HepG2 (cell line): Measurements from ENCODE around the gene ZFP36. TPM values are rescaled to one million over a fixed set of nuclear protein-coding genes. Genes with fewer than 3 reads are reported as not detected.

ENCODE experiments used
- ATAC-seq: fragments of 200-7000 bp; cut with Tn5 transposase; 3 replicates; pipeline ENCODE4 v1.9.1; 2020; ENCODE audit warnings: mild to moderate bottlenecking, moderate library complexity
- BruUV-seq: library from RNA; stranded (reverse); fragments of 400-500 nt; replicated peaks from 2 replicates; lab custom pipeline; 2021; lab: Mats Ljungman, UMichigan
- CTCF ChIA-PET: fragments of 300-600 bp; formaldehyde crosslinking; extraction: SDS; loops from one replicate; lab custom pipeline; 2021; ENCODE audit warnings: low total read pairs, inconsistent platforms, low intra/inter-chr PET ratio; lab: Yijun Ruan, JAX
- POLR2A ChIA-PET: fragments of 350-600 bp; sonication (Branson Sonifier 250); formaldehyde crosslinking; loops from one replicate; lab custom pipeline; 2020; ENCODE audit warnings: antibody characterized with exemption, inconsistent platforms; lab: Yijun Ruan, JAX
- DNase-seq: peaks from one replicate; pipeline ENCODE4 v3.0.0-alpha.2; 2015; ENCODE audit warnings: low spot score
- FAIRE-seq: peaks from 3 replicates; lab custom pipeline; 2011; peaks lifted over from hg19 to GRCh38; lab: Jason Lieb, UNC
- H2AFZ ChIP-seq: one replicate; pipeline ENCODE4 v1.6.1; 2011; ENCODE audit warnings: low read length, inconsistent platforms
- H3K27ac ChIP-seq: fragments of 300-600 bp; 3 replicates; pipeline ENCODE4 v1.8.0; 2011; ENCODE audit warnings: mixed run types, mild to moderate bottlenecking, mixed read lengths, low read length, inconsistent platforms; ENCODE audit not compliant: insufficient read depth; ENCODE audit errors: extremely low read length
- H3K27me3 ChIP-seq, 2 experiments: fragments of 200-600 bp in 1 of 2; 2 replicates in 1 of 2; 3 replicates in 1 of 2; pipeline versions ENCODE4 v1.6.0 to v1.8.0; 2011; ENCODE audit warnings: low read length in 2 of 2, mild to moderate bottlenecking in 2 of 2, moderate library complexity in 2 of 2, inconsistent platforms in 1 of 2; ENCODE audit not compliant: insufficient read depth in 2 of 2, control insufficient read depth in 1 of 2
- H3K36me3 ChIP-seq, 2 experiments: fragments of 200-600 bp in 1 of 2; replicated peaks in 1 of 2; 2 replicates in 1 of 2; 3 replicates in 1 of 2; pipeline versions ENCODE4 v1.5.1 to v1.8.0; 2011; ENCODE audit warnings: low read length in 2 of 2, inconsistent platforms in 1 of 2; ENCODE audit not compliant: insufficient read depth in 2 of 2, control insufficient read depth in 1 of 2
- H3K4me1 ChIP-seq: 2 replicates; pipeline ENCODE4 v1.5.1; 2012; ENCODE audit warnings: low read length, inconsistent platforms; ENCODE audit not compliant: insufficient read depth
- H3K4me2 ChIP-seq: 2 replicates; pipeline ENCODE4 v1.6.0; 2011; ENCODE audit warnings: low read depth, low read length, inconsistent platforms
- H3K4me3 ChIP-seq, 3 experiments: fragments of 200-600 bp in 1 of 3; sonication (generic), shearing (Covaris generic) in 1 of 3; replicated peaks in 1 of 3; 2 replicates each; pipeline ENCODE4 v1.5.1; 2011 to 2016; ENCODE audit warnings: low read length in 3 of 3, inconsistent platforms in 2 of 3, low read depth in 2 of 3, mild to moderate bottlenecking in 2 of 3, control low read depth in 1 of 3, mixed read lengths in 1 of 3; ENCODE audit not compliant: insufficient read depth in 1 of 3
- H3K79me2 ChIP-seq: one replicate; pipeline ENCODE4 v1.6.1; 2011; ENCODE audit warnings: low read length, inconsistent platforms; ENCODE audit not compliant: insufficient read depth
- H3K9ac ChIP-seq: 2 replicates; pipeline ENCODE4 v1.6.0; 2011; ENCODE audit warnings: mild to moderate bottlenecking, low read depth, low read length, inconsistent platforms; ENCODE audit not compliant: insufficient read depth
- H3K9me3 ChIP-seq: 2 replicates; pipeline ENCODE4 v1.5.1; 2012; ENCODE audit warnings: mild to moderate bottlenecking, low read length
- H4K20me1 ChIP-seq: 2 replicates; pipeline ENCODE4 v1.6.0; 2011; ENCODE audit warnings: inconsistent platforms, mild to moderate bottlenecking, low read length, moderate library complexity; ENCODE audit not compliant: insufficient read depth
- EHMT2 ChIP-seq: fragments of 200-600 bp; sonication (generic); IDR thresholded peaks from 2 replicates; pipeline ENCODE4 v1.7.0; 2017; ENCODE audit warnings: antibody characterized with exemption, low read depth, low read length, borderline replicate concordance
- FOXA1 ChIP-seq, 2 experiments: fragments of 450-650 bp in 1 of 2; sonication (generic) in 1 of 2; formaldehyde crosslinking in 1 of 2; IDR thresholded peaks; 2 replicates each; pipeline versions ENCODE4 v1.4.0 to v1.6.1; 2016 to 2020; ENCODE audit warnings: missing genetic modification reagents in 1 of 2
- HDAC1 ChIP-seq: sonication (generic); formaldehyde crosslinking; IDR thresholded peaks from 2 replicates; pipeline ENCODE4 v1.5.1; 2020; ENCODE audit warnings: mild to moderate bottlenecking, missing genetic modification reagents
- HDAC2 ChIP-seq: sonication (generic); formaldehyde crosslinking; IDR thresholded peaks from 2 replicates; pipeline ENCODE4 v1.4.0; 2020; ENCODE audit warnings: missing genetic modification reagents
- KLF12 ChIP-seq: sonication (generic); formaldehyde crosslinking; IDR thresholded peaks from 2 replicates; pipeline ENCODE4 v1.4.0; 2020; ENCODE audit warnings: missing genetic modification reagents, borderline replicate concordance
- SRF ChIP-seq: IDR thresholded peaks from 2 replicates; pipeline ENCODE4 v1.6.1; 2011; ENCODE audit warnings: mild to moderate bottlenecking, low read depth, low read length, moderate library complexity
- ZC3H13 ChIP-seq: sonication (generic); formaldehyde crosslinking; IDR thresholded peaks from 2 replicates; pipeline ENCODE4 v1.8.1; 2023; ENCODE audit warnings: mild to moderate bottlenecking, missing genetic modification reagents, moderate library complexity
- ZMAT3 ChIP-seq: sonication (generic); formaldehyde crosslinking; conservative IDR thresholded peaks from 2 replicates; pipeline ENCODE4 v1.7.0; 2021; ENCODE audit warnings: missing genetic modification reagents
- ZNF101 ChIP-seq: sonication (generic); formaldehyde crosslinking; IDR thresholded peaks from 2 replicates; pipeline ENCODE4 v1.4.0; 2020; ENCODE audit warnings: mild to moderate bottlenecking, low read depth, missing genetic modification reagents, borderline replicate concordance
- ZNF274 ChIP-seq: sonication (generic); formaldehyde crosslinking; IDR thresholded peaks from 2 replicates; pipeline ENCODE4 v1.5.1; 2020; ENCODE audit warnings: mild to moderate bottlenecking, missing genetic modification reagents
- ZNF550 ChIP-seq: sonication (generic); formaldehyde crosslinking; IDR thresholded peaks from 2 replicates; pipeline ENCODE4 v1.4.0; 2020; ENCODE audit warnings: mild to moderate bottlenecking, missing genetic modification reagents, borderline replicate concordance
- ZNF616 ChIP-seq: sonication (generic); formaldehyde crosslinking; IDR thresholded peaks from 2 replicates; pipeline ENCODE4 v1.5.0; 2020; ENCODE audit warnings: low read depth, mild to moderate bottlenecking, missing genetic modification reagents
- ZNF703 ChIP-seq: sonication (generic); formaldehyde crosslinking; IDR thresholded peaks from 2 replicates; pipeline ENCODE4 v1.5.1; 2020; ENCODE audit warnings: missing genetic modification reagents, mild to moderate bottlenecking, moderate library complexity, borderline replicate concordance
- ZNF788 ChIP-seq: sonication (generic); formaldehyde crosslinking; IDR thresholded peaks from 2 replicates; pipeline ENCODE4 v1.5.0; 2020; ENCODE audit warnings: mild to moderate bottlenecking, missing genetic modification reagents, borderline replicate concordance
- ZSCAN25 ChIP-seq: sonication (generic); formaldehyde crosslinking; IDR thresholded peaks from 2 replicates; pipeline ENCODE4 v1.8.0; 2022; ENCODE audit warnings: mild to moderate bottlenecking, missing genetic modification reagents
- WGBS: methylation state at CpG from one replicate; pipeline ENCODE4 v1.1.6; 2017; ENCODE audit warnings: low lambda C conversion rate; 5-methylcytosine and 5-hydroxymethylcytosine counted together
- in situ Hi-C: cut with HindIII; loops from 2 replicates; pipeline ENCODE4 v1.10.0; 2017; ENCODE audit warnings: low pct_unique_long_range_greater_than_20kb; ENCODE audit not compliant: extremely low pct_ligation_motif_present
- intact Hi-C: fragments of 100-400 bp; cut with micrococcal nuclease; formaldehyde crosslinking; loops from one replicate; pipeline ENCODE4 v1.10.0; 2022; ENCODE audit not compliant: unreplicated experiment
- polyA plus RNA-seq, 8 experiments: library from polyadenylated mRNA; depleted of rRNA in 3 of 8; stranded (reverse) in 7 of 8; unstranded in 1 of 8; fragments of >200 nt; fragmentation: Illumina TruSeq in 4 of 8; extraction: Trizol in 4 of 8; gene quantifications; 2 replicates each; pipeline versions ENCODE4 v1.2.1 to v1.2.3, GENCODE V29; 2011 to 2016; ENCODE audit warnings: low read depth in 4 of 8, missing spikeins in 1 of 8, mixed read lengths in 1 of 8; ENCODE audit not compliant: insufficient read depth in 1 of 8
- total RNA-seq, 5 experiments: library from RNA; depleted of rRNA; stranded (reverse); fragments of >200 nt; fragmentation: Illumina TruSeq; extraction: Trizol; gene quantifications; 2 replicates each; pipeline ENCODE4 v1.2.3, GENCODE V29; 2016; ENCODE audit warnings: low read depth in 1 of 5
- TF ChIP-seq, protein P1 (sequence below): sonication (generic); formaldehyde crosslinking; IDR thresholded peaks from 2 replicates; pipeline ENCODE4 v1.5.0; 2020; ENCODE audit warnings: missing genetic modification reagents
- TF ChIP-seq, protein P2 (sequence below): IDR thresholded peaks from 2 replicates; pipeline ENCODE4 v1.6.1; 2018; ENCODE audit warnings: missing genetic modification reagents, mild to moderate bottlenecking, missing compliant biosample characterization

The ZFP36 gene
- total and polyA plus RNA-seq, 2 of the 13 experiments (the other 11 are each of a cell fraction or from before 2014, with no cell fraction given), result 1.4 to 1.7 TPM

DNA sequence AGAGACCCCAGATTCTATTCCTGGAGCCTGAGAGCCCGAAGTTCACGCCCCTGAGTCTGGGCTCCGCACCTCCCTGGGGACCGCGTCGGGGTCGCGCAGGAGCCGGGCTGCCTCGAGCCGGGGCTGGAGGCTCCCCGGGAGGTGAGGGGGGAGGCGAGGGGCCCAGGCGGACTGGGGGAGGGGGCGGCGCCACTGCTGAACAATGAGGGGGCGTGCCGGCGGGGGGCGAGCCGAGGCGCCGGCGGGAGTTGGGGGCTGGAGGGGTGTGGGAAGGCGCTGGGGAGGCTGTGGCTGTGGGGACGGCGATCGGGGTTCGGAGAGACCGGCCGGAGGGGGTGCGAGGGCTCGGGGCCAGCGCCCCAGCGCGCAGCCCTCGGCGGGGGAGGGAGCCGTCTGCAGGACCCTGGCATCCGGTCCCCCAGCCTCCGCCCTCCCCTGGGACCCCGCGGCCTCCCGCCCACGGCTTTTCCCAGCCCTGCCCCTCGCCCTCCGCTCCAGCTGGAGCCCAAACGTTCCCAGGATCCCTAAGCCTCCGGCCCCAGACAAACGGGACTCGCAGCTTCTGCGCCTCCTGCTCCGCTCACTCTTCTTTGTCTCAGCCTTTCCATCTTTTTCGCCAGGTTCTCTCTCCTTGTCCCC is 6.7 kb downstream of the ZFP36 start (continued):
- TF ChIP-seq ZNF616 (CRISPR knock-in tag) (no peak), ZNF703 (no peak), HDAC2 (0 out of 2 replicates have a peak, but pooled peaks have one; percentile 16)

DNA sequence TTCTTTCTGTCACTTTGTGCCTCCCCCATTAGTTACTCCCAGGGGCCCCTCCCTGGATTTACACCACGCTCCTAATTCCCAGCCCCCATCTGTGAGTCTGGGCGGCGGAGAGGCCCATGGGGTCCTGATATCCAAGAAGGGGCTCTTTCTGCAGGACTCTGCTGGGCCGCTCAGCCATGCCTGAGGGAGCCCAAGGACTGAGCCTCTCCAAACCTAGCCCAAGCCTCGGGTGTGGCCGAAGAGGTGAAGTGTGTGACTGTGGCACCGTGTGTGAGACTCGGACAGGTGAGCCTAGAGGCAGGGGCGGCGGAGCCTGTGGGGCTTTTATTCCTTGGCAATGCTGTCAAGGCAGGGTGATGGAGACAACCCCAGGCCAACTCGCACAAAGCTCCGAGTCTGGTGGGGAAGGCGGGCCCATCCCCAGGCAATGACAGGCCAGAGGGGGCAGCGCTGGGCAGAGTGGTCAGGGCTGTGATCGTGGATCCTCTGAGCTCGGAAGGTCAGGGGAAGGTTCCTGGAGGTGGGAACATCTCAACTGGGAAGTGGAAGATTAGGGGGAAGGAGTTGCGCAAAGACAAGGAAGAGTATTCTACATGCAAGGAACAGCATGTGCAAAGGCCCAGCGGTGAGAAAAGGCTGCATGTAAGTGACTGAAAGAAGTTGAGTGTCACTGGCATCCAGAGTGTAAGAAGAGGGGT is 7.4 kb downstream of the ZFP36 start:
- Histone ChIP-seq H4K20me1 (no peaks in the 10 kb centered on the region), H3K27ac (peak overlapping the region; percentile 32), H2AFZ (no peak overlapping the region), H3K9me3 (no peaks in the 10 kb centered on the region), H3K4me3 (peak overlapping the region; percentile 65 to 97 (median 95)), H3K4me2 (peak overlapping the region; percentile 88), H3K36me3 (peaks cover 4 to 8% of the 10 kb centered on the region in 2 experiments; a peak in 4 of 5 replicates), H3K27me3 (no peaks in the 10 kb centered on the region), H3K79me2 (peaks cover 15% of the 10 kb centered on the region), H3K4me1 (peaks cover 47% of the 10 kb centered on the region), H3K9ac (peak overlapping the region; percentile 76)
- in situ Hi-C loops (no loop called here), intact Hi-C loops (loop anchor here (5.0 to 10.0 kb wide), 3 partner anchors 72 to 292 kb away; partner anchors contain the start of genes EID2B and SAMD4B)
- WGBS, result 43% methylated on average over 12 of the region's 18 CpGs
- BruUV-seq, result no TSS peak
- peak; percentile 32 for DNase-seq
- POLR2A ChIA-PET, result interaction anchor here (0.6 to 4.2 kb wide), 9 partner anchors 12 to 26 kb away, joined by 4 to 47 read pairs (median 8); partner anchors contain the start of genes MED29, PAF1 and RPS16
- peak; percentile 35 for ATAC-seq
- peak; percentile 34 for FAIRE-seq
- CTCF ChIA-PET, result interaction anchor here (5.1 kb wide), 1 partner anchor 17 kb away, joined by 127 read pairs; no protein-coding TSS in a partner anchor
- TF ChIP-seq HDAC1 (no peak; the same call in 1 of the 2 replicates), ZC3H13 (no peak), ZSCAN25 (CRISPR knock-in tag) (no peak), ZNF274 (peak; percentile 47; the same call in 1 of the 2 replicates), ZNF550 (0 out of 2 replicates have a peak, but pooled peaks have one; percentile 41), EHMT2 (no peak), ZMAT3 (CRISPR knock-in tag) (0 out of 2 replicates have a peak, but pooled peaks have one; percentile 54), ZNF101 (CRISPR knock-in tag) (no peak), ZNF788 (no peak), SRF (no peak), FOXA1 (IDR thresholded peaks at IDR 0.05) (no peak), FOXA1 (CRISPR knock-in tag; IDR thresholded peaks at IDR 0.05) (no peak), KLF12 (CRISPR knock-in tag) (no peak)
- TF ChIP-seq, protein P1, sequence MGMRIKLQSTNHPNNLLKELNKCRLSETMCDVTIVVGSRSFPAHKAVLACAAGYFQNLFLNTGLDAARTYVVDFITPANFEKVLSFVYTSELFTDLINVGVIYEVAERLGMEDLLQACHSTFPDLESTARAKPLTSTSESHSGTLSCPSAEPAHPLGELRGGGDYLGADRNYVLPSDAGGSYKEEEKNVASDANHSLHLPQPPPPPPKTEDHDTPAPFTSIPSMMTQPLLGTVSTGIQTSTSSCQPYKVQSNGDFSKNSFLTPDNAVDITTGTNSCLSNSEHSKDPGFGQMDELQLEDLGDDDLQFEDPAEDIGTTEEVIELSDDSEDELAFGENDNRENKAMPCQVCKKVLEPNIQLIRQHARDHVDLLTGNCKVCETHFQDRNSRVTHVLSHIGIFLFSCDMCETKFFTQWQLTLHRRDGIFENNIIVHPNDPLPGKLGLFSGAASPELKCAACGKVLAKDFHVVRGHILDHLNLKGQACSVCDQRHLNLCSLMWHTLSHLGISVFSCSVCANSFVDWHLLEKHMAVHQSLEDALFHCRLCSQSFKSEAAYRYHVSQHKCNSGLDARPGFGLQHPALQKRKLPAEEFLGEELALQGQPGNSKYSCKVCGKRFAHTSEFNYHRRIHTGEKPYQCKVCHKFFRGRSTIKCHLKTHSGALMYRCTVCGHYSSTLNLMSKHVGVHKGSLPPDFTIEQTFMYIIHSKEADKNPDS (CRISPR knock-in tag), result no peak
- TF ChIP-seq, protein P2, sequence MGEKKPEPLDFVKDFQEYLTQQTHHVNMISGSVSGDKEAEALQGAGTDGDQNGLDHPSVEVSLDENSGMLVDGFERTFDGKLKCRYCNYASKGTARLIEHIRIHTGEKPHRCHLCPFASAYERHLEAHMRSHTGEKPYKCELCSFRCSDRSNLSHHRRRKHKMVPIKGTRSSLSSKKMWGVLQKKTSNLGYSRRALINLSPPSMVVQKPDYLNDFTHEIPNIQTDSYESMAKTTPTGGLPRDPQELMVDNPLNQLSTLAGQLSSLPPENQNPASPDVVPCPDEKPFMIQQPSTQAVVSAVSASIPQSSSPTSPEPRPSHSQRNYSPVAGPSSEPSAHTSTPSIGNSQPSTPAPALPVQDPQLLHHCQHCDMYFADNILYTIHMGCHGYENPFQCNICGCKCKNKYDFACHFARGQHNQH (CRISPR knock-in tag), result no peak
